ENCODE results near the gene MAZ. TPM values are rescaled to one million over a fixed set of nuclear protein-coding genes. Genes with fewer than 3 reads are reported as not detected.
A peak's percentile ranks its signal among the peaks of the same experiment; 100 is the strongest.

Gene MAZ
- total RNA-seq, 1 donor from 2014 or later: 304 TPM

DNA sequence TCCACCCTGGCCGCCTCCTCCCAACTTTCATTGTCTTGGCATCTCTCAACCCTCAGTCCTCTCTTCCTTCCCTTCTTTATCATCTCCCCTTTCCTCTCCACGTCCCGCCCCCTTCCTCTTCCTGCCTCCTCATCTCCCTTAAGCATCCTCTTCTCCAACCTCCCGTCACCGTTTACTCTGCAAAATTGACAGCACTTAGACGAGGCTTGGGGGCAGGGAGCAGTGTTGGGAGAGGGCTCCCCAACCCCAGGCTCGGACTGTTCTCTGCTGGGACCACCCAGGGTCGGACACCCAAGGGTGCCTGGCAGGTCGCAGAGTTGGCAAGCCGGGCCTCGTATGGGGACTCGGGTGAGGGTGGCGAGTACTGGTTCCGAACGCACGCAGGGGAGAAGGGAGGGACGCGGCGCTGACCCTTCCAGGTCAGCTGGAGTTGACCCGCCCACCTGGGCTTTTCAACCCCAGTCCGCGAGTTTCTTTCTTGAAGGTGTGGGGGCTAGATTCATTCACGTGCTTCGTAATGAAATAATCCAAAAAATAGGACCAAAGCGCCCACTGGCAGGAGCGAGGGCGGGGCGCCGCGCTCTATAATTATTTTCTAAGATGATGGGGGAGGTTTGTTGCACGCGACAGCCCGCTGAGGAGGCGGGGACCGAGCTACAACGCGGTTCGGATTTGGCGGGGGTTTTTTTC lies 8.8 kb downstream of the MAZ start:
- Mint-ChIP-seq H3K27me3 (ENCODE audit: unreplicated experiment) (no peaks in the 10 kb centered on the region), H3K4me1 (ENCODE audit: unreplicated experiment) (peaks cover 79% of the 10 kb centered on the region), H3K27ac (ENCODE audit: unreplicated experiment) (peak overlapping the region; percentile 99), H3K4me3 (ENCODE audit: unreplicated experiment) (peak overlapping the region; percentile 94), H3K36me3 (ENCODE audit: unreplicated experiment) (peaks cover 17% of the 10 kb centered on the region), H3K9me3 (ENCODE audit: unreplicated experiment) (no peaks in the 10 kb centered on the region)
- TF ChIP-seq, protein P1, sequence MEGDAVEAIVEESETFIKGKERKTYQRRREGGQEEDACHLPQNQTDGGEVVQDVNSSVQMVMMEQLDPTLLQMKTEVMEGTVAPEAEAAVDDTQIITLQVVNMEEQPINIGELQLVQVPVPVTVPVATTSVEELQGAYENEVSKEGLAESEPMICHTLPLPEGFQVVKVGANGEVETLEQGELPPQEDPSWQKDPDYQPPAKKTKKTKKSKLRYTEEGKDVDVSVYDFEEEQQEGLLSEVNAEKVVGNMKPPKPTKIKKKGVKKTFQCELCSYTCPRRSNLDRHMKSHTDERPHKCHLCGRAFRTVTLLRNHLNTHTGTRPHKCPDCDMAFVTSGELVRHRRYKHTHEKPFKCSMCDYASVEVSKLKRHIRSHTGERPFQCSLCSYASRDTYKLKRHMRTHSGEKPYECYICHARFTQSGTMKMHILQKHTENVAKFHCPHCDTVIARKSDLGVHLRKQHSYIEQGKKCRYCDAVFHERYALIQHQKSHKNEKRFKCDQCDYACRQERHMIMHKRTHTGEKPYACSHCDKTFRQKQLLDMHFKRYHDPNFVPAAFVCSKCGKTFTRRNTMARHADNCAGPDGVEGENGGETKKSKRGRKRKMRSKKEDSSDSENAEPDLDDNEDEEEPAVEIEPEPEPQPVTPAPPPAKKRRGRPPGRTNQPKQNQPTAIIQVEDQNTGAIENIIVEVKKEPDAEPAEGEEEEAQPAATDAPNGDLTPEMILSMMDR (IDR thresholded peaks at IDR 0.05): no peak
- DNase-seq (ENCODE audit: extremely low spot score, unreplicated experiment): no peak

DNA sequence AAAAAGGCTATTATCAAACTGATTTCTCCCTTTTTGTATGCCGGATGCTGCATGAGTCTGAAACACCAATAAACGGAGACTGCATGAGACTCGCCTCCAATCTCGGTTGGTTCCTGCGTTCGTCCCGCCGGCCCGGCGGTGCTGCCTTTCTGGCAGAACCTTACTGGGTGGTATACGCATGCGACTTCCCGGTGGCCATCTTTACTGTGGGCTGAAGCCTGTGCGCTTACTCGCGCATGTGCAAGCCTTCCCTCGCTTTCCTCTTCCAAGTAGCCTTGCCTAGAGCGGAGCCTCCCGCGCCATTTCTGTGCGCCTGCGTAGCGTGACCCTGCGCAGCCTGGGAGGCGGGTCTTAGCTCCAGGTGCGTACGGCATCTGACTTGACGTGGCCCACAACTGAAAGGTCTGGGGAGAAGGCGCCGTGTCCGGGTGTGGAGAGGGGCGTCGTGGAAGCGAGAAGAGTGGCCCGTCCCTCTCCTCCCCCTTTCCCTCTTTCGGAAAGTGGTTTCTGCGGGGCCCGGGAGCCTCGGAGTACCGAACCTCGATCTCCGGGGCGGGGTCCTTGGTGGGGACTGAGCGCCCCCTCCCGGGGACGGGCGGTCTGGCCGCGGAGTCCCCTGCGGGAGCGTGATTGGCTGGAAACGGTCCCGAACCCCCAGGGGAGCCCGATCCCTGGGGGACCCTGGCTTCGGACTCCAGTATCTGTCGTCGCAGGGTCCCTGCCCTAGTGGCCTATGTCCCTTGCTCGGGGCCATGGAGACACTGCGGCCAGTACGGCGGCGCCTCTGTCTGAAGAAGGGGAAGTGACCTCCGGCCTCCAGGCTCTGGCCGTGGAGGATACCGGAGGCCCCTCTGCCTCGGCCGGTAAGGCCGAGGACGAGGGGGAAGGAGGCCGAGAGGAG lies 9.7 kb downstream of the MAZ start, which contains the start of gene PAGR1:
Gene PAGR1 (plus strand): TSS at position 360 of the 901 bp plus-strand sequence. CDS start 374 bp downstream, at position 734.
- Mint-ChIP-seq H3K4me3 (ENCODE audit: unreplicated experiment) (peak within 1 kb of the TSS; percentile 94), H3K9me3 (ENCODE audit: unreplicated experiment) (no peaks in the 10 kb centered on the region), H3K4me1 (ENCODE audit: unreplicated experiment) (peaks cover 76% of the 10 kb centered on the region), H3K36me3 (ENCODE audit: unreplicated experiment) (peaks cover 13% of the 10 kb centered on the region), H3K27me3 (ENCODE audit: unreplicated experiment) (no peaks in the 10 kb centered on the region), H3K27ac (ENCODE audit: unreplicated experiment) (peak within 1 kb of the TSS; percentile 99)
- TF ChIP-seq, protein P1 (IDR thresholded peaks at IDR 0.05): peak; percentile 97
- peak; percentile 99 for DNase-seq (ENCODE audit: extremely low spot score, unreplicated experiment)

DNA sequence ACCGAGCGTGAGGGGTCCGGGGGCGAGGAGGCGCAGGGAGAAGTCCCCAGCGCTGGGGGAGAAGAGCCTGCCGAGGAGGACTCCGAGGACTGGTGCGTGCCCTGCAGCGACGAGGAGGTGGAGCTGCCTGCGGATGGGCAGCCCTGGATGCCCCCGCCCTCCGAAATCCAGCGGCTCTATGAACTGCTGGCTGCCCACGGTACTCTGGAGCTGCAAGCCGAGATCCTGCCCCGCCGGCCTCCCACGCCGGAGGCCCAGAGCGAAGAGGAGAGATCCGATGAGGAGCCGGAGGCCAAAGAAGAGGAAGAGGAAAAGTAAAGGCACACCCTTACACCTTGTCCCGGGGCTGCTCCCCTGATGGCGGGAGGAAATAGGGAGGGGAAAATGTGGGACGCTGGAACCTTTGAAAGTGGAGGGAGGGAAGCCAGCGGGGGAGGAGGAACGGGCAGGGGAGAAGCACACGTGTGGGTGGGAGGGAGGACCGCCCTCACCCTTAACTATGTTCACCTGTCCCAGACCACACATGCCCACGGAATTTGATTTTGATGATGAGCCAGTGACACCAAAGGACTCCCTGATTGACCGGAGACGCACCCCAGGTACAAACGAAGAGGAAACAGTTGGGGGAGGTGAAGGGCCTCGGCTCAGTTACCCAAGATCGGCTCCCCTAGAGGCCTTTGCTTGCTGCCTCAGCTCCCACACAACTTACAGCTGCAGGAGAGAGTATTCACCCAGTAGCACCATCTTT lies 10.5 kb downstream of the MAZ start:
- H3K4me3 Mint-ChIP-seq (ENCODE audit: unreplicated experiment): peak overlapping the region; percentile 94
- H3K27ac Mint-ChIP-seq (ENCODE audit: unreplicated experiment): peak overlapping the region; percentile 99
- peaks cover 13% of the 10 kb centered on the region for H3K36me3 Mint-ChIP-seq (ENCODE audit: unreplicated experiment)
- H3K4me1 Mint-ChIP-seq (ENCODE audit: unreplicated experiment): peaks cover 74% of the 10 kb centered on the region
- no peak for DNase-seq (ENCODE audit: extremely low spot score, unreplicated experiment)
- H3K27me3 Mint-ChIP-seq (ENCODE audit: unreplicated experiment): no peaks in the 10 kb centered on the region
- TF ChIP-seq, protein P1 (IDR thresholded peaks at IDR 0.05): no peak
- H3K9me3 Mint-ChIP-seq (ENCODE audit: unreplicated experiment): no peaks in the 10 kb centered on the region

DNA sequence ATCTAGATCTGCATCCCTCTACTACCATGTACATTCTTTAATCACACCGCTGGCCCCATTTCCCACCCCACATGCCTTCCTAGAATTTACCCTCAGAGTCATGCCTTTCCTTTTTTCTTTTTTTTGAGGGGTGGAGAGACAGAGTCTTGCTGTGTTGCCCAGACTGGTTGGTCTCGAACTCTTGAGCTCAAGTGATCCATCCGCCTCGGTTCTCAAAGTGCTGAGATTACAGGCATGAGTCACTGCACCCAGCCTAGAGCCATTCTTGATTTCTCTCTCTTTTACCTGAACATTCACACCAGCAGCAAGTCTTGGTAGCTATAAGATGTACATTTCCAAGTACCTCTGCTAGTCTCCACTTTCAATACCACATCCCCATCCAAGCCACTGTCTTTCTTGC lies 11.8 kb downstream of the MAZ start:
- Mint-ChIP-seq H3K27ac (ENCODE audit: unreplicated experiment) (peak overlapping the region; percentile 50), H3K4me3 (ENCODE audit: unreplicated experiment) (peak overlapping the region; percentile 94), H3K27me3 (ENCODE audit: unreplicated experiment) (no peaks in the 10 kb centered on the region), H3K4me1 (ENCODE audit: unreplicated experiment) (peaks cover 76% of the 10 kb centered on the region), H3K36me3 (ENCODE audit: unreplicated experiment) (peaks cover 13% of the 10 kb centered on the region), H3K9me3 (ENCODE audit: unreplicated experiment) (no peaks in the 10 kb centered on the region)
- TF ChIP-seq, protein P1 (IDR thresholded peaks at IDR 0.05): no peak
- DNase-seq (ENCODE audit: extremely low spot score, unreplicated experiment): no peak

Measured in osteocyte (in vitro differentiated cells).